ENCODE measurements around the gene EFNA5. TPM values are rescaled to one million over a fixed set of nuclear protein-coding genes. Genes with fewer than 3 reads are reported as not detected.

EFNA5 gene
- total RNA-seq, 4 donors from 2014 or later: 2.8 to 5.7 (median 3.7) TPM

- no peaks in the 10 kb centered on the region for H3K9me3 ChIP-seq
- H3K36me3 ChIP-seq: no peaks in the 10 kb centered on the region
- no peaks in the 10 kb centered on the region for H3K27me3 ChIP-seq
- no peak for DNase-seq (ENCODE audit: extremely low spot score)
- 86% methylated on average over 1 of the region's 1 CpG for WGBS
- no peak overlapping the region for H3K27ac ChIP-seq (replicated peaks in 1 of 4)
- no peak for TF ChIP-seq POLR2A (IDR thresholded peaks at IDR 0.05; ENCODE audit: low read depth)
- TF ChIP-seq POLR2AphosphoS5 (IDR thresholded peaks at IDR 0.05): no peak
- no peak for TF ChIP-seq EP300 (IDR thresholded peaks at IDR 0.05)
- TF ChIP-seq CTCF (IDR thresholded peaks at IDR 0.05): no peak
- H3K4me3 ChIP-seq: no peak overlapping the region
- intact Hi-C loops (cut with DNase I): no loop called here
- H3K4me1 ChIP-seq: peaks cover 0 to 13% (median 0%) of the 10 kb centered on the region in 4 donors
Observed at GRCh38 chr5:107431998-107432397, 238.7 kb downstream of the EFNA5 start.

- no peak overlapping the region for H3K27ac ChIP-seq (replicated peaks in 1 of 4)
- H3K27me3 ChIP-seq: no peaks in the 10 kb centered on the region
- WGBS: 66% methylated on average over 4 of the region's 4 CpGs
- no peaks in the 10 kb centered on the region for H3K36me3 ChIP-seq
- TF ChIP-seq POLR2A (IDR thresholded peaks at IDR 0.05; ENCODE audit: low read depth) (no peak), EP300 (IDR thresholded peaks at IDR 0.05) (no peak), CTCF (IDR thresholded peaks at IDR 0.05) (no peak), POLR2AphosphoS5 (IDR thresholded peaks at IDR 0.05) (no peak)
- H3K4me1 ChIP-seq: peaks cover 0 to 13% (median 0%) of the 10 kb centered on the region in 4 donors
- no peak overlapping the region for H3K4me3 ChIP-seq
- H3K9me3 ChIP-seq: no peaks in the 10 kb centered on the region
- intact Hi-C loops (cut with DNase I): no loop called here
- DNase-seq (ENCODE audit: extremely low spot score): no peak
Observed at GRCh38 chr5:107431536-107431935, 239.2 kb downstream of the EFNA5 start.

- TF ChIP-seq POLR2A (IDR thresholded peaks at IDR 0.05; ENCODE audit: low read depth) (no peak), EP300 (IDR thresholded peaks at IDR 0.05) (no peak), CTCF (IDR thresholded peaks at IDR 0.05) (no peak), POLR2AphosphoS5 (IDR thresholded peaks at IDR 0.05) (no peak)
- DNase-seq (ENCODE audit: extremely low spot score): no peak
- Histone ChIP-seq H3K36me3 (no peaks in the 10 kb centered on the region), H3K27ac (replicated peaks in 1 of 4) (no peak overlapping the region), H3K9me3 (no peaks in the 10 kb centered on the region), H3K4me1 (peaks cover 0 to 10% (median 0%) of the 10 kb centered on the region in 4 donors), H3K27me3 (no peaks in the 10 kb centered on the region), H3K4me3 (peak overlapping the region in 3 of 4 donors; percentile 1 to 18 (median 5))
- whole genome bisulfite sequencing: 32% methylated on average over 1 of the region's 1 CpG
- intact Hi-C loops (cut with DNase I): no loop called here
Observed at GRCh38 chr5:107430071-107430625, 240.6 kb downstream of the EFNA5 start.

- Histone ChIP-seq H3K9me3 (no peaks in the 10 kb centered on the region), H3K27ac (replicated peaks in 1 of 4) (no peak overlapping the region), H3K4me1 (peaks cover 0 to 7% (median 0%) of the 10 kb centered on the region in 4 donors), H3K4me3 (no peak overlapping the region), H3K27me3 (no peaks in the 10 kb centered on the region), H3K36me3 (no peaks in the 10 kb centered on the region)
- 72% methylated on average over 4 of the region's 4 CpGs for WGBS
- intact Hi-C loops (cut with DNase I): no loop called here
- TF ChIP-seq POLR2A (IDR thresholded peaks at IDR 0.05; ENCODE audit: low read depth): no peak
- no peak for DNase-seq (ENCODE audit: extremely low spot score)
Observed at GRCh38 chr5:107428303-107428813, 242.4 kb downstream of the EFNA5 start.

- TF ChIP-seq CTCF (IDR thresholded peaks at IDR 0.05): no peak
- TF ChIP-seq POLR2A (IDR thresholded peaks at IDR 0.05; ENCODE audit: low read depth): no peak
- TF ChIP-seq EP300 (IDR thresholded peaks at IDR 0.05): no peak
- Histone ChIP-seq H3K9me3 (no peaks in the 10 kb centered on the region), H3K27ac (replicated peaks in 1 of 4) (no peak overlapping the region), H3K36me3 (no peaks in the 10 kb centered on the region), H3K27me3 (peaks cover 0 to 1% (median 0%) of the 10 kb centered on the region in 4 donors), H3K4me1 (no peaks in the 10 kb centered on the region), H3K4me3 (no peak overlapping the region)
- no peak for DNase-seq (ENCODE audit: extremely low spot score)
- WGBS: 98% methylated on average over 6 of the region's 6 CpGs
- intact Hi-C loops (cut with DNase I): no loop called here
Observed at GRCh38 chr5:107426872-107427271, 243.9 kb downstream of the EFNA5 start.
